Fibroblast of lung (primary cell): Measurements from ENCODE around the gene MSH6.

ENCODE experiments used
- CTCF ChIP-seq, 2 donors: IDR thresholded peaks in 1 of 2; conservative IDR thresholded peaks in 1 of 2; 1 replicate in 1 of 2; 2 replicates in 1 of 2; pipeline ENCODE4 v1.5.1; 2011 to 2012; ENCODE audit warnings: low read length in 2 of 2, control low read depth in 1 of 2, inconsistent platforms in 1 of 2, low read depth in 1 of 2, mild to moderate bottlenecking in 1 of 2
- EZH2 ChIP-seq: IDR thresholded peaks from 2 replicates; pipeline ENCODE4 v1.5.1; 2012; ENCODE audit warnings: low read length, control low read depth, mild to moderate bottlenecking; ENCODE audit errors: missing control alignments

GRCh38 chr2:47774567-47774966, 8.4 kb upstream of the MSH6 start:
- TF ChIP-seq CTCF (conservative IDR thresholded peaks at IDR 0.05 in 1 of 2, IDR thresholded peaks at IDR 0.05 in 1 of 2; ENCODE audit: low read depth in 1 of 2, low read length in 2 of 2) = no peak
- TF ChIP-seq EZH2 = no peak
